DND-41 (cell line): ENCODE data around the gene LAMB4.
"Not testable (repeated sequence)": the region's sequence is repeated elsewhere in the genome, so short reads cannot be mapped to it uniquely, and the experiment has no call there.

Experiments used
- ATAC-seq: fragments of 200-7000 bp; cut with Tn5 transposase; 3 replicates; pipeline ENCODE4 v1.9.1; 2021; ENCODE audit warnings: low read depth; ENCODE audit not compliant: insufficient read depth
- DNase-seq: peaks from one replicate; pipeline ENCODE4 v3.0.0-alpha.2; 2020
- H2AFZ ChIP-seq: 2 replicates; pipeline ENCODE4 v1.6.0; 2012; ENCODE audit warnings: low read depth, low read length
- H3K27ac ChIP-seq: 2 replicates; pipeline ENCODE4 v1.5.1; 2012; ENCODE audit warnings: low read length, inconsistent platforms
- H3K27me3 ChIP-seq: fragments of 200-600 bp; sonication (generic); 2 replicates; pipeline ENCODE4 v1.6.0; 2012; ENCODE audit warnings: low read length, mild to moderate bottlenecking, inconsistent platforms; ENCODE audit not compliant: insufficient read depth, poor library complexity
- H3K36me3 ChIP-seq: 2 replicates; pipeline ENCODE4 v1.5.1; 2012; ENCODE audit warnings: low read length, inconsistent platforms; ENCODE audit not compliant: insufficient read depth
- H3K4me1 ChIP-seq: 2 replicates; pipeline ENCODE4 v1.5.1; 2012; ENCODE audit warnings: mild to moderate bottlenecking, low read length; ENCODE audit not compliant: insufficient read depth
- H3K4me2 ChIP-seq: 2 replicates; pipeline ENCODE4 v1.6.0; 2012; ENCODE audit warnings: mild to moderate bottlenecking, moderate library complexity, low read length, inconsistent platforms; ENCODE audit not compliant: insufficient read depth
- H3K4me3 ChIP-seq, 2 experiments: fragments of 200-600 bp in 1 of 2; shearing (Covaris generic) in 1 of 2; 2 replicates each; pipeline ENCODE4 v1.5.1; 2012 to 2016; ENCODE audit warnings: inconsistent platforms in 2 of 2, low read length in 2 of 2, mild to moderate bottlenecking in 2 of 2, low read depth in 1 of 2, moderate library complexity in 1 of 2
- H3K79me2 ChIP-seq: 2 replicates; pipeline ENCODE4 v1.6.0; 2012; ENCODE audit warnings: low read length, inconsistent platforms; ENCODE audit not compliant: insufficient read depth
- H3K9ac ChIP-seq: 2 replicates; pipeline ENCODE4 v1.6.0; 2012; ENCODE audit warnings: low read depth, mild to moderate bottlenecking, inconsistent platforms, low read length, moderate library complexity
- H3K9me3 ChIP-seq: 2 replicates; pipeline ENCODE4 v1.5.1; 2012; ENCODE audit warnings: low read length, moderate library complexity, mild to moderate bottlenecking, inconsistent platforms; ENCODE audit not compliant: insufficient read depth, severe bottlenecking
- H4K20me1 ChIP-seq: 2 replicates; pipeline ENCODE4 v1.6.0; 2012; ENCODE audit warnings: low read length; ENCODE audit not compliant: insufficient read depth
- EZH2 ChIP-seq: IDR thresholded peaks from 3 replicates; pipeline ENCODE4 v1.6.1; 2012; ENCODE audit warnings: borderline replicate concordance, low read depth, mild to moderate bottlenecking, moderate library complexity, low read length, inconsistent platforms; ENCODE audit not compliant: severe bottlenecking
- TF ChIP-seq, protein P1 (sequence below): IDR thresholded peaks from 2 replicates; pipeline ENCODE4 v1.5.1; 2012; ENCODE audit warnings: borderline replicate concordance, low read length, moderate library complexity, mild to moderate bottlenecking; ENCODE audit not compliant: poor library complexity, severe bottlenecking; ENCODE audit errors: extremely low read depth

The LAMB4 gene

DNA sequence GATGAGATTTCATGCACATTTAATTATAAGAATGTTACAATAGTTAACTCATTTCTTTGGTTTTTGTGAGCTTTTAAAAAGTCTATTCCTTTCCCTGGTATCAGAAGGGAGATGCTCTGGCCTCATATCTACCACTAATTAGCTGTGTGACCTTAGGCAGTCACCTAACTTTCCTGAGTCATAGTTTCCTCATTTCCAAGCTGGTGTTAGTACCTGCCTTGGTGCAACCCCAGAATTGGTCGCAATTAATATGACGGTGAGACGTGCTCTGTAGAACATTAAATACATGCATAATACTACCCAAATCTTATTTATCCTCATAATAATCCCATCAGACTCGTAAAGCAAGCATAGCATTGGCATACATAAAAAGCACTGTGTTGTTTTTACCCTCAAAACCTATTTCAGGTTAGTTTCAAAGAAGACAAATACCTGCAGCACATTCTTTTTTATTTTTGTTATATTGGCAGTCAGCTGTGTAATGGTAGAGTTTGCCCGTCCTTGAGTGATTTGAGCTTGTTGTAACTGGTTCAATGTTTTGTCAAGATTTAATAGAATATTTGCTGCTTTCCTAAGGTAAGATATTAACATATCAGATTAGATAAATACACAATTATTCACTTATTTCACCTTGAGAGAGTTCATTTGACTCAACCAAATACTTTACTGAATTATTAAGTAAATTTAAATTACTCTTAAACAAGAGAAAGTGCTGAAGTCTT lies 96.2 kb downstream of the LAMB4 start:
- Histone ChIP-seq H3K79me2 (no peaks in the 10 kb centered on the region), H2AFZ (no peak overlapping the region), H3K4me1 (no peaks in the 10 kb centered on the region), H3K4me2 (no peak overlapping the region), H3K36me3 (no peaks in the 10 kb centered on the region), H3K27ac (no peak overlapping the region), H3K27me3 (peaks cover 6% of the 10 kb centered on the region), H3K9me3 (no peaks in the 10 kb centered on the region), H3K9ac (no peak overlapping the region), H3K4me3 (no peak overlapping the region), H4K20me1 (no peaks in the 10 kb centered on the region)
- TF ChIP-seq, protein P1, sequence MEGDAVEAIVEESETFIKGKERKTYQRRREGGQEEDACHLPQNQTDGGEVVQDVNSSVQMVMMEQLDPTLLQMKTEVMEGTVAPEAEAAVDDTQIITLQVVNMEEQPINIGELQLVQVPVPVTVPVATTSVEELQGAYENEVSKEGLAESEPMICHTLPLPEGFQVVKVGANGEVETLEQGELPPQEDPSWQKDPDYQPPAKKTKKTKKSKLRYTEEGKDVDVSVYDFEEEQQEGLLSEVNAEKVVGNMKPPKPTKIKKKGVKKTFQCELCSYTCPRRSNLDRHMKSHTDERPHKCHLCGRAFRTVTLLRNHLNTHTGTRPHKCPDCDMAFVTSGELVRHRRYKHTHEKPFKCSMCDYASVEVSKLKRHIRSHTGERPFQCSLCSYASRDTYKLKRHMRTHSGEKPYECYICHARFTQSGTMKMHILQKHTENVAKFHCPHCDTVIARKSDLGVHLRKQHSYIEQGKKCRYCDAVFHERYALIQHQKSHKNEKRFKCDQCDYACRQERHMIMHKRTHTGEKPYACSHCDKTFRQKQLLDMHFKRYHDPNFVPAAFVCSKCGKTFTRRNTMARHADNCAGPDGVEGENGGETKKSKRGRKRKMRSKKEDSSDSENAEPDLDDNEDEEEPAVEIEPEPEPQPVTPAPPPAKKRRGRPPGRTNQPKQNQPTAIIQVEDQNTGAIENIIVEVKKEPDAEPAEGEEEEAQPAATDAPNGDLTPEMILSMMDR, result no peak
- TF ChIP-seq EZH2, result no peak
- ATAC-seq, result no peak
- DNase-seq, result no peak

DNA sequence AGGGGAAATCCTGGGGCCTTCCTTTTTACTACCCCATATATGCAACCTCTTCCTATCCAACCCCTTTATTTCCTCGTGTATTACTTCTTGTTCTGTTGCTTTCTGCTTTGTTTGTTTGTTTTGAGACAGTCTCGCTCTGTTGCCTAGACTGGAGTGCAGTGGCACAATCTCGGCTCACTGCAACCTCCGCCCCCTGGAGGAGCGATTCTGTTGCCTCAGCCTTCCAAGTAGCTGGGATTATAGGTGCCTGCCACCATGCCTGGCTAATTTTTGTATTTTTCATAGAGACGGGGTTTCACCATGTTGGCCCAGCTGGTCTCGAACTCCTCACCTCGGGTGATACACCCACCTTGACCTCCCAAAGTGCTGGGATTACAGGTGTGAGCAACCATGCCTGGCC lies 96.9 kb downstream of the LAMB4 start:
- not testable (repeated sequence) for H3K36me3 ChIP-seq, H3K4me2 ChIP-seq, H3K4me1 ChIP-seq, DNase-seq, H3K27me3 ChIP-seq, H4K20me1 ChIP-seq, H3K9ac ChIP-seq, H3K79me2 ChIP-seq, ATAC-seq, H3K9me3 ChIP-seq, H3K4me3 ChIP-seq, H2AFZ ChIP-seq, H3K27ac ChIP-seq

DNA sequence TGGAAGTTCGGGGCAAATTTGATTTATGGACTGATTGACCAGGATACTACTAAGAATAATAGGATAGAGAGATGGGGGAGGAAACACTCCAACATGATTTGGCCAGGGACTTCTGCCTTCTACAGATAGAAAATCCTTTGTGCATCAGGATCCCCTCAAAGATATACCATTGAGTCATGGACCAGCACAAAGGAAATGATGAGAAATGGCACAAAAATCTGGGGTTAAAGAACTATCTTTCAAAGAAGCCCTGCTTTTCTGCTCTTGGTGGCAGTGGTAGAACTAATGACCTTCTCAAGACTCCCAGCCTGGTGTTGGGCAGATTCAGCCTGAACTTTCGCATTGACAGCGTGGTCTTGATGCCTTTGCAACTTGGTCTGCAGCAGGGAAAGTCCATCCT lies 99.6 kb downstream of the LAMB4 start:
- no peak overlapping the region for H2AFZ ChIP-seq

DNA sequence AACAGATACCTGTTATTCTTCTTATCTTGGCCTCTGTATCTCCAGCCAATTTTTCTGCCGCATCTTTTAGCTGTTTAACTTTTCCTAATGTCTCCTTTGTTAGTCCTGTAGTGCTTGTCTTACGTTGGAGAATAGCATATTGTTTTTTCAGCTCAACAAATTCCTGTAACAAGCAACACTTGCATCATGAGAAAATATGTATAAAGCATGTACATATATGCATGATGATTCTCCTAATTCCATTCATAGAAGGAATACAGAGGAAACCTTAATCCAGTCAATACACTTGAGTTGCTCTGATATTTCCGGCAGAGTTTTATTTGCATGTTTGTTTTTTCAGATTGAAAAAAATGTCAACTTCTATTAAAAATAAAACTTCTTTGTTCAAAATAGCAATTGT lies 101.1 kb downstream of the LAMB4 start:
- ATAC-seq (no peak), DNase-seq (no peak)
- H3K79me2 ChIP-seq, result no peaks in the 10 kb centered on the region
- H3K9me3 ChIP-seq, result no peaks in the 10 kb centered on the region
- H3K36me3 ChIP-seq, result no peaks in the 10 kb centered on the region
- no peaks in the 10 kb centered on the region for H3K4me1 ChIP-seq
- no peak overlapping the region for H3K4me3 ChIP-seq
- H3K27me3 ChIP-seq, result peaks cover 6% of the 10 kb centered on the region
- TF ChIP-seq, protein P1, result no peak
- no peak for TF ChIP-seq EZH2
- H4K20me1 ChIP-seq, result no peaks in the 10 kb centered on the region
- H2AFZ ChIP-seq, result no peak overlapping the region
- H3K4me2 ChIP-seq, result no peak overlapping the region
- no peak overlapping the region for H3K9ac ChIP-seq
- H3K27ac ChIP-seq, result no peak overlapping the region

More for the DNA sequence above, 99.6 kb downstream of the LAMB4 start:
- H3K36me3 ChIP-seq, result no peaks in the 10 kb centered on the region
- no peak overlapping the region for H3K27ac ChIP-seq
- DNase-seq (no peak), ATAC-seq (no peak)
- no peaks in the 10 kb centered on the region for H4K20me1 ChIP-seq
- H3K9me3 ChIP-seq, result no peaks in the 10 kb centered on the region
- H3K4me1 ChIP-seq, result no peaks in the 10 kb centered on the region
- no peak overlapping the region for H3K4me2 ChIP-seq
- no peak for TF ChIP-seq EZH2
- peaks cover 6% of the 10 kb centered on the region for H3K27me3 ChIP-seq
- H3K9ac ChIP-seq, result no peak overlapping the region
- no peak overlapping the region for H3K4me3 ChIP-seq
- no peaks in the 10 kb centered on the region for H3K79me2 ChIP-seq
